ENCODE measurements around the gene CITED1. TPM values are rescaled to one million over a fixed set of nuclear protein-coding genes. Genes with fewer than 3 reads are reported as not detected.
A peak's percentile ranks its signal among the peaks of the same experiment; 100 is the strongest.

The CITED1 gene
- total and polyA plus RNA-seq, 2 donors (not counting 1 experiment from before 2014, with no cell fraction given) = 0.17 TPM; not detected in 1

- H3K27me3 ChIP-seq (ENCODE audit: control insufficient read depth, insufficient read depth, low read length) = peaks cover 2% of the 10 kb centered on the region
- peaks cover 38% of the 10 kb centered on the region for H3K79me2 ChIP-seq (ENCODE audit: control insufficient read depth, insufficient read depth, low read length)
- no peak overlapping the region for H3K9ac ChIP-seq (ENCODE audit: insufficient read depth, low read length)
- H3K4me1 ChIP-seq (ENCODE audit: control insufficient read depth, extremely low read depth, insufficient read depth, low read length) = peaks cover 15% of the 10 kb centered on the region
- no peak overlapping the region for H3K27ac ChIP-seq (ENCODE audit: insufficient read depth, low read length)
- peaks cover 25% of the 10 kb centered on the region for H3K36me3 ChIP-seq (ENCODE audit: control insufficient read depth, insufficient read depth, low read length)
- peak overlapping the region; percentile 83 to 96 (median 88) for H3K4me3 ChIP-seq (replicated peaks in 1 of 4; ENCODE audit: control extremely low read depth in 1 of 4, insufficient read depth in 1 of 4, low read depth in 3 of 4, low read length in 4 of 4)
- H4K20me1 ChIP-seq (ENCODE audit: control insufficient read depth, extremely low read depth, insufficient read depth, low read length) = peaks cover 7% of the 10 kb centered on the region
- H3K4me2 ChIP-seq (ENCODE audit: extremely low read depth, insufficient read depth, low read length) = peak overlapping the region; percentile 80
- H2AFZ ChIP-seq (ENCODE audit: low read length) = no peak overlapping the region
- no peak for TF ChIP-seq EZH2 (IDR thresholded peaks at IDR 0.05; ENCODE audit: low read length, missing control alignments)
- no peak for TF ChIP-seq CTCF (conservative IDR thresholded peaks at IDR 0.05 in 1 of 2, IDR thresholded peaks at IDR 0.05 in 1 of 2; ENCODE audit: low read depth in 1 of 2, low read length in 2 of 2)
- no peaks in the 10 kb centered on the region for H3K9me3 ChIP-seq (ENCODE audit: control insufficient read depth, insufficient read depth, low read depth, low read length)
- peak in 1 of 2 donors; percentile 56 for DNase-seq (ENCODE audit: low read depth in 2 of 2)
These were observed 31.2 kb downstream of the CITED1 start for GRCh38 chrX:72274526-72274925.

GRCh38 chrX:72273718-72274117 is 32.0 kb downstream of the CITED1 start:
- peak overlapping the region in 1 of 4 experiments; percentile 96 for H3K4me3 ChIP-seq (replicated peaks in 1 of 4; ENCODE audit: control extremely low read depth in 1 of 4, insufficient read depth in 1 of 4, low read depth in 3 of 4, low read length in 4 of 4)
- DNase-seq (ENCODE audit: low read depth in 2 of 2) = no peak
- peaks cover 7% of the 10 kb centered on the region for H4K20me1 ChIP-seq (ENCODE audit: control insufficient read depth, extremely low read depth, insufficient read depth, low read length)
- peak overlapping the region; percentile 80 for H3K4me2 ChIP-seq (ENCODE audit: extremely low read depth, insufficient read depth, low read length)
- H3K79me2 ChIP-seq (ENCODE audit: control insufficient read depth, insufficient read depth, low read length) = peaks cover 38% of the 10 kb centered on the region
- no peak overlapping the region for H3K9ac ChIP-seq (ENCODE audit: insufficient read depth, low read length)
- peaks cover 25% of the 10 kb centered on the region for H3K36me3 ChIP-seq (ENCODE audit: control insufficient read depth, insufficient read depth, low read length)
- no peak for TF ChIP-seq CTCF (conservative IDR thresholded peaks at IDR 0.05 in 1 of 2, IDR thresholded peaks at IDR 0.05 in 1 of 2; ENCODE audit: low read depth in 1 of 2, low read length in 2 of 2)
- no peak for TF ChIP-seq EZH2 (IDR thresholded peaks at IDR 0.05; ENCODE audit: low read length, missing control alignments)
- H3K27me3 ChIP-seq (ENCODE audit: control insufficient read depth, insufficient read depth, low read length) = no peaks in the 10 kb centered on the region
- no peak overlapping the region for H2AFZ ChIP-seq (ENCODE audit: low read length)
- H3K4me1 ChIP-seq (ENCODE audit: control insufficient read depth, extremely low read depth, insufficient read depth, low read length) = peaks cover 15% of the 10 kb centered on the region
- H3K27ac ChIP-seq (ENCODE audit: insufficient read depth, low read length) = no peak overlapping the region
- H3K9me3 ChIP-seq (ENCODE audit: control insufficient read depth, insufficient read depth, low read depth, low read length) = no peaks in the 10 kb centered on the region

GRCh38 chrX:72272868-72273267 is 32.8 kb downstream of the CITED1 start:
- Histone ChIP-seq H3K4me1 (ENCODE audit: control insufficient read depth, extremely low read depth, insufficient read depth, low read length) (peaks cover 15% of the 10 kb centered on the region), H2AFZ (ENCODE audit: low read length) (no peak overlapping the region), H4K20me1 (ENCODE audit: control insufficient read depth, extremely low read depth, insufficient read depth, low read length) (peaks cover 7% of the 10 kb centered on the region), H3K27ac (ENCODE audit: insufficient read depth, low read length) (no peak overlapping the region), H3K9me3 (ENCODE audit: control insufficient read depth, insufficient read depth, low read depth, low read length) (no peaks in the 10 kb centered on the region), H3K4me3 (replicated peaks in 1 of 4; ENCODE audit: control extremely low read depth in 1 of 4, insufficient read depth in 1 of 4, low read depth in 3 of 4, low read length in 4 of 4) (no peak overlapping the region), H3K27me3 (ENCODE audit: control insufficient read depth, insufficient read depth, low read length) (no peaks in the 10 kb centered on the region), H3K36me3 (ENCODE audit: control insufficient read depth, insufficient read depth, low read length) (peaks cover 26% of the 10 kb centered on the region), H3K79me2 (ENCODE audit: control insufficient read depth, insufficient read depth, low read length) (peaks cover 38% of the 10 kb centered on the region), H3K4me2 (ENCODE audit: extremely low read depth, insufficient read depth, low read length) (no peak overlapping the region), H3K9ac (ENCODE audit: insufficient read depth, low read length) (no peak overlapping the region)
- peak in 1 of 2 donors; percentile 74 for DNase-seq (ENCODE audit: low read depth in 2 of 2)
- TF ChIP-seq EZH2 (IDR thresholded peaks at IDR 0.05; ENCODE audit: low read length, missing control alignments) = no peak
- TF ChIP-seq CTCF (conservative IDR thresholded peaks at IDR 0.05 in 1 of 2, IDR thresholded peaks at IDR 0.05 in 1 of 2; ENCODE audit: low read depth in 1 of 2, low read length in 2 of 2) = no peak
